OCI-LY3 (cell line): ENCODE data around the gene TFCP2L1.
"Not testable (repeated sequence)": the region's sequence is repeated elsewhere in the genome, so short reads cannot be mapped to it uniquely, and the experiment has no call there.

ENCODE experiments used
- H2AFZ ChIP-seq: fragments of 200-600, 300-600 bp; shearing (Covaris generic); 2 replicates; pipeline ENCODE4 v1.6.0; 2014; ENCODE audit warnings: antibody characterized with exemption, low read depth, low read length
- H3K27ac ChIP-seq: fragments of 200-600, 300-600 bp; sonication (generic); 2 replicates; pipeline ENCODE4 v1.5.1; 2014; ENCODE audit warnings: mild to moderate bottlenecking, low read length, moderate library complexity, mixed read lengths
- H3K27me3 ChIP-seq: fragments of 200-600, 300-600 bp; sonication (generic); 2 replicates; pipeline ENCODE4 v1.6.1; 2014; ENCODE audit warnings: low read depth, low read length, mixed read lengths
- H3K36me3 ChIP-seq: fragments of 200-600, 300-600 bp; sonication (generic); replicated peaks from 2 replicates; pipeline ENCODE3; 2014; ENCODE audit warnings: low read depth, low read length, mixed read lengths
- H3K4me1 ChIP-seq: fragments of 300-600, 200-600 bp; sonication (generic); 2 replicates; pipeline ENCODE4 v1.6.1; 2014; ENCODE audit warnings: low read length, mixed read lengths
- H3K4me2 ChIP-seq: fragments of 200-600, 300-600 bp; sonication (generic); 2 replicates; pipeline ENCODE4 v1.6.1; 2014; ENCODE audit warnings: low read length, mixed read lengths
- H3K4me3 ChIP-seq: fragments of 300-600, 200-600 bp; sonication (generic); 2 replicates; pipeline ENCODE4 v1.5.1; 2014; ENCODE audit warnings: antibody characterized with exemption, mild to moderate bottlenecking, low read length, moderate library complexity
- H3K79me2 ChIP-seq: fragments of 300-600, 200-600 bp; shearing (Covaris generic); 2 replicates; pipeline ENCODE4 v1.6.1; 2014; ENCODE audit warnings: mild to moderate bottlenecking, low read length, mixed read lengths
- H3K9ac ChIP-seq: fragments of 300-600, 200-600 bp; shearing (Covaris generic); 2 replicates; pipeline ENCODE4 v1.6.0; 2014; ENCODE audit warnings: mild to moderate bottlenecking, low read length, moderate library complexity
- H3K9me3 ChIP-seq: fragments of 200-600, 300-600 bp; shearing (Covaris generic); 2 replicates; pipeline ENCODE4 v1.6.1; 2014; ENCODE audit warnings: low read length, mixed read lengths; ENCODE audit not compliant: insufficient read depth
- H4K20me1 ChIP-seq: fragments of 200-600, 300-600 bp; sonication (generic); 2 replicates; pipeline ENCODE4 v1.6.1; 2016; ENCODE audit warnings: low read length, mixed read lengths; ENCODE audit not compliant: insufficient read depth
- EZH2phosphoT487 ChIP-seq: fragments of 200-600 bp; shearing (Covaris generic); IDR thresholded peaks from 2 replicates; pipeline ENCODE4 v1.6.1; 2018; ENCODE audit warnings: antibody characterized with exemption, mixed run types, low read depth
- TF ChIP-seq, protein P1 (sequence below): fragments of 200-600, 300-600 bp; sonication (generic); IDR thresholded peaks from 2 replicates; pipeline ENCODE4 v1.5.1; 2014; ENCODE audit warnings: antibody characterized with exemption, low read length, low read depth

Gene TFCP2L1

DNA sequence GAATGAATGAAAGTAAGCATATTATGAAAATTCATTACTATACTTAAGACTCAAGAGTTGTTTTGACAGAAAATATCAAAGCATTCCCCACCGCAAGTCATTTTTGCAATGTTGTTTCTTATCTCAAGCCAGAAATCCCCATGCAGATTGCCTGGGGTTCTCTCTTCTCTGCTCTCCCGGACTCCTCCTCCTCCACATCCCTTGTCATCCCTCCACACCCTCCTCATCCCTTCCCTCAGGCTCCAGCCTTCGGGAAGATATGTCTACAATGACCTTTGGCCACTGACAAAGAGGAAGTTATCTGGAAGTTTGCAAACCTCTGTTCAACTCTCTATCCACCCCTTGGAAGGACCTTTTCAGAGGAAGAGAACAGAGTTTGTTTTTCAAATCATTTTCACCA is 11.9 kb downstream of the TFCP2L1 start:
- H3K36me3 ChIP-seq: no peaks in the 10 kb centered on the region
- no peaks in the 10 kb centered on the region for H4K20me1 ChIP-seq
- H3K4me2 ChIP-seq: no peak overlapping the region
- H3K79me2 ChIP-seq: no peaks in the 10 kb centered on the region
- no peak overlapping the region for H3K4me3 ChIP-seq
- H3K4me1 ChIP-seq: no peaks in the 10 kb centered on the region
- H3K9ac ChIP-seq: no peak overlapping the region
- no peak overlapping the region for H2AFZ ChIP-seq
- no peaks in the 10 kb centered on the region for H3K27me3 ChIP-seq
- TF ChIP-seq EZH2phosphoT487: no peak
- TF ChIP-seq, protein P1, sequence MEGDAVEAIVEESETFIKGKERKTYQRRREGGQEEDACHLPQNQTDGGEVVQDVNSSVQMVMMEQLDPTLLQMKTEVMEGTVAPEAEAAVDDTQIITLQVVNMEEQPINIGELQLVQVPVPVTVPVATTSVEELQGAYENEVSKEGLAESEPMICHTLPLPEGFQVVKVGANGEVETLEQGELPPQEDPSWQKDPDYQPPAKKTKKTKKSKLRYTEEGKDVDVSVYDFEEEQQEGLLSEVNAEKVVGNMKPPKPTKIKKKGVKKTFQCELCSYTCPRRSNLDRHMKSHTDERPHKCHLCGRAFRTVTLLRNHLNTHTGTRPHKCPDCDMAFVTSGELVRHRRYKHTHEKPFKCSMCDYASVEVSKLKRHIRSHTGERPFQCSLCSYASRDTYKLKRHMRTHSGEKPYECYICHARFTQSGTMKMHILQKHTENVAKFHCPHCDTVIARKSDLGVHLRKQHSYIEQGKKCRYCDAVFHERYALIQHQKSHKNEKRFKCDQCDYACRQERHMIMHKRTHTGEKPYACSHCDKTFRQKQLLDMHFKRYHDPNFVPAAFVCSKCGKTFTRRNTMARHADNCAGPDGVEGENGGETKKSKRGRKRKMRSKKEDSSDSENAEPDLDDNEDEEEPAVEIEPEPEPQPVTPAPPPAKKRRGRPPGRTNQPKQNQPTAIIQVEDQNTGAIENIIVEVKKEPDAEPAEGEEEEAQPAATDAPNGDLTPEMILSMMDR: no peak
- no peaks in the 10 kb centered on the region for H3K9me3 ChIP-seq
- H3K27ac ChIP-seq: no peak overlapping the region

DNA sequence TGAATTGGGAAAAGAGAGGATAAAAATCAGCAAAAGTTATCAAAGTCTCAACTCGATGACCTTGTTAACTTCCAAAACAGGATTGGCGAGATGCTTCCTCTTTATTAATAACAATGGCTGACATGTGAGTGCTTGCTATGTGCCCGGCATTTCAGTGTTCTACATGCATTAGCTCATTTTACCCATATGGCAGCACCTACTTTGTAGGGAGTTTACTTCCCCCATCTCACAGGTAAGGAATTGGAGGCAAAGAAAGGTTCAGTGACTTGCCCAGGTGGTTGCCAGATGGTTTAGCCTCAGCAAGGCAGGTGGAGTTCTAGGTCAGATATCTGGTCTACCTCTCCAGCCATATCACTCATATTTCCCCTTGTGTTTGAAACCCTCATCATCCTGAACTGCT is 12.4 kb downstream of the TFCP2L1 start:
- Histone ChIP-seq H3K4me3 (no peak overlapping the region), H3K79me2 (no peaks in the 10 kb centered on the region), H4K20me1 (no peaks in the 10 kb centered on the region), H3K9me3 (no peaks in the 10 kb centered on the region), H3K27me3 (no peaks in the 10 kb centered on the region), H2AFZ (no peak overlapping the region), H3K4me1 (no peaks in the 10 kb centered on the region), H3K4me2 (no peak overlapping the region), H3K36me3 (no peaks in the 10 kb centered on the region), H3K27ac (no peak overlapping the region), H3K9ac (no peak overlapping the region)
- no peak for TF ChIP-seq EZH2phosphoT487
- TF ChIP-seq, protein P1: no peak

DNA sequence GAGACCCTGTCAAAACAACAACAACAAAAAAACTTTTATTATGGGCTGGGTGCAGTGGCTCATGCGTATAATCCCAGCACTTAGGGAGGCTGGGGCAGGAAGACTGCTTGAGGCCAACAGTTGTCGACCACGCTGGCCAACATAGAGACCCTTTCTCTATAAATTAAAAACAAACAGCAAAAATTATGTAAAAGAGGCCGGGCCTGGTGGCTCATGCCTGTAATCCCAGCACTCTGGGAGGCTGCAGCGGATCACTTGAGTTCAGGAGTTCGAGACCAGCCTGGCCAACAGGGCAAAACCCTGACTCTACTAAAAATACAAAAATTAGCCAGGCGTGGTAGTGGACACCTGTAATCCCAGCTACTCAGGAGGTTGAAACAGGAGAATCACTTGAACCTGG is 15.6 kb downstream of the TFCP2L1 start:
- not testable (repeated sequence) for H2AFZ ChIP-seq, H3K27me3 ChIP-seq, H3K4me2 ChIP-seq, H3K27ac ChIP-seq, H3K4me1 ChIP-seq, H3K9me3 ChIP-seq, H4K20me1 ChIP-seq, H3K79me2 ChIP-seq, H3K4me3 ChIP-seq, H3K9ac ChIP-seq, H3K36me3 ChIP-seq

DNA sequence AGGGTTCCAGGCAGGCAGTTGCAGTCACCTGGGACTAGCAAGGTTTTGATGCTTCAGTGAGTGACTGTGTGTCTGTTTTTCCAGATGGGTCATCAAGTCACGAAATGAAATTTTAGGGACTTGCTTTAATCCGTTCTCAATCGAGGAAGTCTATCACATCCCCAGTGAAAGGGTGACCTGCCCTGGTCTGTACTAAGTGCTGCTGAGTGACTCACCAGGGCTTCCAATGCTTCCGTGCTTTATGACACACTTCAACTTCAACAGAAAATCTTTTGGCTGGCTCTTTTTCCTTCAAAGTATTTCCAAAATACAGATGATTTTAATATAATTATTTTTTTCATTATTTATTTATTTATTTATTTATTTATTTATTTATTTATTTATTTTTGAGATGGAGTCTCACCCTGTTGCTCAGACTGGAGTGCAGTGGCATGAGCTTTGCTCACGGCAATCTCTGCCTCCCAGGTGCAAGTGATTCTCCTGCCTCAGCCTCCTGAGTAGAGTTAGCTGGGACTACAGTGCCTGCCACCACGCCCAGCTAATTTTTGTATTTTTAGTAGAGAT is 18.4 kb downstream of the TFCP2L1 start:
- Histone ChIP-seq H3K9me3 (no peaks in the 10 kb centered on the region), H3K27ac (no peak overlapping the region), H3K27me3 (no peaks in the 10 kb centered on the region), H2AFZ (no peak overlapping the region), H3K36me3 (no peaks in the 10 kb centered on the region), H3K9ac (no peak overlapping the region), H3K4me1 (no peaks in the 10 kb centered on the region), H3K4me2 (no peak overlapping the region), H3K79me2 (no peaks in the 10 kb centered on the region), H4K20me1 (no peaks in the 10 kb centered on the region), H3K4me3 (no peak overlapping the region)
- TF ChIP-seq EZH2phosphoT487: no peak
- TF ChIP-seq, protein P1: no peak
